Measurements from ENCODE around the gene RETSAT. TPM values are rescaled to one million over a fixed set of nuclear protein-coding genes. Genes with fewer than 3 reads are reported as not detected.
"Not testable (repeated sequence)": the region's sequence is repeated elsewhere in the genome, so short reads cannot be mapped to it uniquely, and the experiment has no call there.

Gene RETSAT
- total RNA-seq, 1 donor from 2014 or later: 33.2 TPM

GRCh38 chr2:85330839-85331636 lies 23.3 kb downstream of the RETSAT start:
- DNase-seq: no peak

- not testable (repeated sequence) for DNase-seq
Observed at GRCh38 chr2:85329701-85330100, 24.6 kb downstream of the RETSAT start.

- no peak for DNase-seq
Observed at GRCh38 chr2:85329181-85329651, 25.1 kb downstream of the RETSAT start.

GRCh38 chr2:85327822-85328617 lies 26.3 kb downstream of the RETSAT start, which contains the start of gene TGOLN2:
Gene TGOLN2 (minus strand): TSS chr2:85327989. CDS start chr2:85327962, 27 bp downstream.
- DNase-seq: peak; percentile 83

- no peak for DNase-seq
Observed at GRCh38 chr2:85327160-85327821, 27.0 kb downstream of the RETSAT start.

- no peak for DNase-seq
Observed at GRCh38 chr2:85326406-85327159, 27.7 kb downstream of the RETSAT start.

GRCh38 chr2:85325466-85325811 lies 28.9 kb downstream of the RETSAT start:
- DNase-seq: no peak

GRCh38 chr2:85324639-85325465 lies 29.5 kb downstream of the RETSAT start:
- DNase-seq: no peak

- DNase-seq: not testable (repeated sequence)
Observed at GRCh38 chr2:85323988-85324367, 30.4 kb downstream of the RETSAT start.

GRCh38 chr2:85323351-85323987 lies 30.9 kb downstream of the RETSAT start:
- no peak for DNase-seq

GRCh38 chr2:85319796-85320195 lies 34.5 kb downstream of the RETSAT start:
- DNase-seq: no peak

- DNase-seq: peak; percentile 21
Observed at GRCh38 chr2:85318222-85319074, 35.9 kb downstream of the RETSAT start.

GRCh38 chr2:85315921-85316320 lies 38.4 kb downstream of the RETSAT start:
- DNase-seq: not testable (repeated sequence)

GRCh38 chr2:85314884-85315242 lies 39.5 kb downstream of the RETSAT start:
- DNase-seq: no peak

GRCh38 chr2:85312404-85312803 lies 41.9 kb downstream of the RETSAT start:
- DNase-seq: no peak

GRCh38 chr2:85310330-85310729 lies 44.0 kb downstream of the RETSAT start:
- no peak for DNase-seq

GRCh38 chr2:85309699-85310321 lies 44.5 kb downstream of the RETSAT start:
- no peak for DNase-seq

- DNase-seq: no peak
Observed at GRCh38 chr2:85308896-85309555, 45.3 kb downstream of the RETSAT start.

- DNase-seq: no peak
Observed at GRCh38 chr2:85308201-85308600, 46.1 kb downstream of the RETSAT start.
